NCI-H146 treated with DMSO at 0.1 percent for 48 hours (cell line): ENCODE results near the gene SCYGR4.
"Not testable (repeated sequence)": the region's sequence is repeated elsewhere in the genome, so short reads cannot be mapped to it uniquely, and the experiment has no call there.

ENCODE experiments used
- DNase-seq: peaks from one replicate; lab custom pipeline; 2025; ENCODE audit not compliant: unreplicated experiment; lab: John Stamatoyannopoulos, UW

SCYGR4 gene

DNA sequence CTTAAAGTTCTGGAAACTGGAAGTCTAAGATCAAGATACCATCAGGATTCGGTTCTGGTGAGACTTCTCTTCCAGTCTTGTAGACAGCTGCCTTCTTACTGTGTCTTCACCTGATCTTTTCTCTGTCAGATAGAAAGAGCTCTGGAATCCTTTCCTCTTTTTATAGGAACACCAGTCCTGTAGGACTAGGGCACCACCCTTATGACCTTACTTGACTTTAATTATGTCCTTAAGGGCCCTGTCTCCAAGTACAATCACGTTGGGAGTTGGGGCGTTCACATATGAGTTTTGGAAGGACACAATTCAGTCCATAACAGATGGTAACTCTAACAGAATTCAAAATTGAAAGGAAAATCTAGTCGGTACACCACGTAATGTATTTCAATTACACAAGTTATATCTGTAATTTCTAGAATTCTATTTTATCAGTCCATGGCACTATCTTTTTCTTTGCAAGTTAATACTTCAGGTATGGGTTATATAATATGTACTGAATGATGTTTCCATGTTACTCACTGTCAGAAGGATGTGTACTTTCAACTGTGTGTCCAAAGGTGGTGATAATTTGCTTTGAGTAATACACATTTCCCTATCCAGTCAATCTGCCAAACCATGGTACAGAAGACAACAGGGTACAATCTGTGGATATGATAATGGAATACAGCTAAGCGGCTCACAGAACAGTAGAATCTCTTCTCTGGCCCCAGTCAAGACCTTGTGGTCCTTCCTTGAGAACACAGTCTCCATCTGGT lies 48.1 kb downstream of the SCYGR4 start:
- no peak for DNase-seq

DNA sequence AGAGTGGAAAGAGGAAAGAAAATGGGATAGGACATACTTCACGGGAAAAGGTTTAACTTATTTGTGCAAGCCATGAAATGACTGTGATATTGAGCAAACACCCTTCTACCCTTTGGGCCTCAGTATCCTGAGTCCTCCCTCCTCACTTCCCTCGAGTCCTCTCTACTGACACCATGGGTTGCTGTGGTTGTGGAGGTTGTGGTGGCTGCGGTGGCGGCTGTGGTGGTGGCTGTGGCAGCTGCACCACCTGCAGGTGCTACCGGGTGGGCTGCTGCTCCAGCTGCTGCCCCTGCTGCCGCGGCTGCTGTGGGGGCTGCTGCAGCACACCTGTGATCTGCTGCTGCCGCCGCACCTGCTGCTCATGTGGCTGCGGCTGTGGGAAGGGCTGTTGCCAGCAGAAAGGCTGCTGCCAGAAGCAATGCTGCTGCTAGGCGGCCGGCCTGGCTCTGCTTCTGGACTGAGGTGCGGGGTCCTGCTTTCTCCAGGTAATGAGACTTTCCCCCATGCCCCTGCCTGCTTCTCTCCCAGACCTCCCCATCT lies 49.4 kb downstream of the SCYGR4 start, which contains the start of gene SCYGR5:
TSS of gene SCYGR5 (plus strand) at position 174 of the 540 bp plus-strand sequence. CDS start at position 174, 0 bp downstream.
- DNase-seq, result not testable (repeated sequence)
